GM23338 (cell line): Measurements from ENCODE around the gene FKRP.

Source experiments
- CTCF ChIP-seq, 2 experiments: fragments of 200-600 bp in 1 of 2; sonication (generic) in 1 of 2; conservative IDR thresholded peaks; 2 replicates each; pipeline versions ENCODE4 v1.5.1 to v1.6.1; 2016 to 2017; ENCODE audit warnings: antibody characterized with exemption in 2 of 2, low read depth in 2 of 2, mild to moderate bottlenecking in 2 of 2, moderate library complexity in 1 of 2
- EZH2phosphoT487 ChIP-seq: fragments of 200-600 bp; sonication (generic); IDR thresholded peaks from one replicate; pipeline ENCODE4 v1.8.1; 2018; ENCODE audit warnings: antibody characterized with exemption; ENCODE audit not compliant: unreplicated experiment

GRCh38 chr19:46764817-46765291, 19.0 kb downstream of the FKRP start:
- TF ChIP-seq EZH2phosphoT487 (no peak), CTCF (conservative IDR thresholded peaks at IDR 0.05; ENCODE audit: low read depth in 2 of 2) (no peak)
